ENCODE measurements around the gene ZNF804A.
A peak's percentile ranks its signal among the peaks of the same experiment; 100 is the strongest.

The ZNF804A gene

DNA sequence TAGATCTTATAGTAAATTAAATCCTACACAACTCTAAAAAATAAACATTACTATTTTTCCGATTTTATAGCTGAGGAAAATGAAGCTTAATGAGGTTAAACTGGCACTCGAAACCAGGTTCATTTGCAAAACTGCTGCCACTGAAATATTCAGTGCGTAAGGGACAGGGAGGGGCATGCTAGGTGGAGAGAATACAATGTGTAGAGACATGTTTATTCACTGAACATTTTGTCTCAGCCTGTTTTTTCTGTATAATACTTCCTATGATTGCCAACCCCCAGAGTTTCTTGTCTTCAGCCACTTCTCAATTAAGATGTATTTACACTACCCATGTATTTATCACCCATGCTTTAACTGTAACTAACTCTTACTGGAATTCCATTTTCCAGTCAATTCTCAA is 31.6 kb upstream of the ZNF804A start:
- no CpG with 5 or more reads among the region's 3 CpGs for WGBS (ENCODE audit: insufficient coverage, insufficient read length)
- H3K4me1 ChIP-seq (ENCODE audit: control insufficient read depth, insufficient read depth, low read length) = no peaks in the 10 kb centered on the region

DNA sequence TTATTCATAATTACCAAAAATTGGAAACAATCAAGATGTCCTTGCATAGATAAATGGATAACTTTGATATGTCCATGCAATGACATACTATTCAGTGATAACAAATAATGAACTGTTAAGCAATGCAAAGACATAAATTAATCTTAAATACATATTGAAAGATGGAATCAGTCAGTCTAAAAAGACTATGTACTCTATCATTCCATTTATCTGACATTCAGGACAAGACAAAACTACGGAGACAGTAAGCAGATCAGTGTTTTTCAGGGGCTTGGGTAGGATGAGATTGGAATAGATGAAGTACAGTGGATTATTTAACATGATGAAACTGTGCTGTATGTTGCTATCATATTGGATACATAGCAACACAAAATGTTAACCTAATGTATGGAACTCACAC is 21.3 kb upstream of the ZNF804A start:
- no peaks in the 10 kb centered on the region for H3K27me3 ChIP-seq (ENCODE audit: control insufficient read depth, insufficient read depth, low read length)
- no peaks in the 10 kb centered on the region for H3K36me3 ChIP-seq (ENCODE audit: control insufficient read depth, insufficient read depth, low read length)
- H3K9me3 ChIP-seq (ENCODE audit: control insufficient read depth, insufficient read depth, low read length) = no peaks in the 10 kb centered on the region
- no peaks in the 10 kb centered on the region for H3K4me1 ChIP-seq (ENCODE audit: control insufficient read depth, insufficient read depth, low read length)
- no peak overlapping the region for H3K4me3 ChIP-seq (ENCODE audit: low read length)
- no peak for DNase-seq (ENCODE audit: low read depth, low spot score)
- no CpG with 5 or more reads among the region's 1 CpG for WGBS (ENCODE audit: insufficient coverage, insufficient read length)
- no peak overlapping the region for H3K27ac ChIP-seq (ENCODE audit: low read length)

More for the DNA sequence above, 31.6 kb upstream of the ZNF804A start:
- Histone ChIP-seq H3K9me3 (ENCODE audit: control insufficient read depth, insufficient read depth, low read length) (no peaks in the 10 kb centered on the region), H3K36me3 (ENCODE audit: control insufficient read depth, insufficient read depth, low read length) (no peaks in the 10 kb centered on the region), H3K27ac (ENCODE audit: low read length) (no peak overlapping the region), H3K4me3 (ENCODE audit: low read length) (no peak overlapping the region), H3K27me3 (ENCODE audit: control insufficient read depth, insufficient read depth, low read length) (no peaks in the 10 kb centered on the region)
- DNase-seq (ENCODE audit: low read depth, low spot score) = no peak

DNA sequence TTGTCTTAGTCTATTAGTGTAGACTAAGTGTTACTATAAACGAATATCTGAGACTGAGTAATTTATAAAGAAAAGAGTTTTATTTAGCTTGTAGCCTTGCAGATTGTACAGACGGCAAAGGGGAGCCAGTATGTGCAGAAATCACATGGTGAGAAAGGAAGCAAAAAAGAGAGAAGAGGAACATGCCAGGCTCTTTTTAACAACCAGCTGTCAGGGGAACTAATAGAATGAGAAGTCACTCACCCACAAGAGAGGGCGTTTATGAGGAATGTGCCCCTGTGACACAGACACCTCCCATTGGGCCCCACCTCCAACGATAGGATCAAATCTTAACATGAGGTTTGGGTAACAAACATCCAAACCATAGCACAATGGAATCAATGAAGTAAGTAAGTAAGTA is 20.6 kb upstream of the ZNF804A start:
- no peak overlapping the region for H3K4me3 ChIP-seq (ENCODE audit: low read length)
- no peaks in the 10 kb centered on the region for H3K27me3 ChIP-seq (ENCODE audit: control insufficient read depth, insufficient read depth, low read length)
- DNase-seq (ENCODE audit: low read depth, low spot score) = no peak
- H3K36me3 ChIP-seq (ENCODE audit: control insufficient read depth, insufficient read depth, low read length) = no peaks in the 10 kb centered on the region
- no peak overlapping the region for H3K27ac ChIP-seq (ENCODE audit: low read length)
- no peaks in the 10 kb centered on the region for H3K4me1 ChIP-seq (ENCODE audit: control insufficient read depth, insufficient read depth, low read length)
- no peaks in the 10 kb centered on the region for H3K9me3 ChIP-seq (ENCODE audit: control insufficient read depth, insufficient read depth, low read length)
- no CpG with 5 or more reads among the region's 4 CpGs for WGBS (ENCODE audit: insufficient coverage, insufficient read length)

DNA sequence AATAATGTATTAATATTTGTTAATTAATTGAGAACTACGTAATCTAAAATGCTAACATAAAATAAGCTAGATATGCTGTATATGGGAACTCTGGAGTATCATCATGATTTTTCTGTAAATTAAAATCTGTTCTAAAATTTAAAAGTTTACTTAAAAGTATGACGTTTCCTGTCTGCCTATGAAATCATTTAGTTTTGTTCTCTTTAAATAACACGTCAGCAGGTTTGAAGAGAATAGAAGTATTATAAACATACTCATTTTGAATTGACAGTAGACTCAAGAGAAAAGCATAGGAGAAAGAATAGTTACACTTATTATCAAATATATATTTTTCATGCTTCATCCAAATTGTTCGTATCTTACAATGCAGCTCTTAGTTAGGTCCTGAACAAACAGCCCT is 19.1 kb upstream of the ZNF804A start:
- DNase-seq (ENCODE audit: low read depth, low spot score) = no peak
- H3K27ac ChIP-seq (ENCODE audit: low read length) = no peak overlapping the region
- WGBS (ENCODE audit: insufficient coverage, insufficient read length) = no CpG with 5 or more reads among the region's 4 CpGs

DNA sequence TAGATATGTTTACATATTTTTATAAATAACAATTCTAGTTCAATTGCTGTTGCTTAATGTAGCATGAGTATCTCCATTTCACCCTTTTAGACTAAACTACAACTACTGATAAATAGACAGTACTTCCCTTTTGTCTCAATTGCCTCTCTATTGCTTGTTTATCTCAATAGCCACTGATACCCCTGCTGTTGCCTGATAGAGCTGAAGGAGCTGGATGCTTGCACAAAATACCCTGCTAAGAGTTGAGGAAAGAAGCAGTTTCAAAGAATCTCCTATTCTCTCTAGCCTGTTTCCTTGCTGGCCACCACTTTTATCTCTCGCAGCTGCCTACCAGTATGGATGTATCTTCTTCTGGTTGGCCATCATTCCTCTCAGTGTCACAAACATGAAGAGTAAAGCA is 16.9 kb upstream of the ZNF804A start:
- H3K27ac ChIP-seq (ENCODE audit: low read length) = no peak overlapping the region
- no peaks in the 10 kb centered on the region for H3K36me3 ChIP-seq (ENCODE audit: control insufficient read depth, insufficient read depth, low read length)
- H3K9me3 ChIP-seq (ENCODE audit: control insufficient read depth, insufficient read depth, low read length) = no peaks in the 10 kb centered on the region
- no peak overlapping the region for H3K4me3 ChIP-seq (ENCODE audit: low read length)
- no CpG with 5 or more reads among the region's 1 CpG for WGBS (ENCODE audit: insufficient coverage, insufficient read length)
- H3K4me1 ChIP-seq (ENCODE audit: control insufficient read depth, insufficient read depth, low read length) = no peaks in the 10 kb centered on the region
- no peaks in the 10 kb centered on the region for H3K27me3 ChIP-seq (ENCODE audit: control insufficient read depth, insufficient read depth, low read length)
- no peak for DNase-seq (ENCODE audit: low read depth, low spot score)

More for the DNA sequence above, 19.1 kb upstream of the ZNF804A start:
- H3K36me3 ChIP-seq (ENCODE audit: control insufficient read depth, insufficient read depth, low read length) = no peaks in the 10 kb centered on the region
- H3K27me3 ChIP-seq (ENCODE audit: control insufficient read depth, insufficient read depth, low read length) = no peaks in the 10 kb centered on the region
- no peaks in the 10 kb centered on the region for H3K4me1 ChIP-seq (ENCODE audit: control insufficient read depth, insufficient read depth, low read length)
- H3K4me3 ChIP-seq (ENCODE audit: low read length) = no peak overlapping the region
- no peaks in the 10 kb centered on the region for H3K9me3 ChIP-seq (ENCODE audit: control insufficient read depth, insufficient read depth, low read length)

DNA sequence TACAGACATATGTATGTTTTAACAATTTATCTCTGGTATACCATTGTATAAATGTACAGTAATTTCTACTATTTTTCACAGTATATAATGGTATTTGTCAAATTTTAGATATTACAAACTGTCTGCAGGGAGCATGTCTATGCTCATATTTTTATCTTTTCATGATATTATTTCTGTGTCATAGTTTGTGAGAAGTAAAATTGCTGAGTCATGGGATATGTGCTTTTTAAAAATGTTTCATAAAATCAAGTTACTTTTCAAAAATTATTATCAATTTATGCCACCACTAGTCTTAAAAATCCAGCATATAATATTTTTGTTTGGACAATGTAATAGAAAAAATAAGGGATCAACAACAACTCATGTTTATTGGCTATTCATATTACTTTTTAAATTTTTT is 9.1 kb upstream of the ZNF804A start:
- Histone ChIP-seq H3K27ac (ENCODE audit: low read length) (no peak overlapping the region), H3K4me1 (ENCODE audit: control insufficient read depth, insufficient read depth, low read length) (no peaks in the 10 kb centered on the region), H3K36me3 (ENCODE audit: control insufficient read depth, insufficient read depth, low read length) (no peaks in the 10 kb centered on the region), H3K27me3 (ENCODE audit: control insufficient read depth, insufficient read depth, low read length) (no peaks in the 10 kb centered on the region), H3K4me3 (ENCODE audit: low read length) (no peak overlapping the region), H3K9me3 (ENCODE audit: control insufficient read depth, insufficient read depth, low read length) (no peaks in the 10 kb centered on the region)
- no peak for DNase-seq (ENCODE audit: low read depth, low spot score)

DNA sequence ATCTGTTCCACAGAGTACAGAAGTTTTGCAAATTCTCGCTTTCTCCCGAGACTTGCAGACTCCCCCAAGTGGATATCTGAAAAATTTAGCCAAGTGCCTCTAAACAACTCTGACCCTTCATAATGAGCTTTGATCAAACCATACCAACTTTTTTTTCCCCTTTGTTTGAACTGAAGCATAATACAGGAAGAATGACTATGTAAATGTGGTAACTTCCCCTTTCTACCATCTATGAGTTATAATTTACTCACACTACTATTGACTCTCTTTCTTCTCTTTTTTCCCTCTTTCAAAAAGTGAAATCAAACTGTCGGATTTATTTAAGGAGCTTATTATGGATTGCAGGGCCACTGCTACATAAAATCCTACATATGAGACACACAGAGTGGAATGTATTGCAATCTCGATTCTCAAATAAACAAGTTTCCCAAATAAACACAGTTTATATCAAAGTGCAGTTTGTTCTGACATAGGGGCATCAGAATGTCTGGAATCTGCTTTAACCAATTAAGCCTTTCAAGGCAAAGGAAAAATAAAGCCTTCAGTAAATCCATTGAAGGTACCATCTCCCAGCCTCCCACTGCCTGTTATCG is 1.4 kb upstream of the ZNF804A start:
- Histone ChIP-seq H3K4me3 (ENCODE audit: low read length) (no peak overlapping the region; the same call in 1 of the 2 replicates), H3K9me3 (ENCODE audit: control insufficient read depth, insufficient read depth, low read length) (no peaks in the 10 kb centered on the region), H3K27ac (ENCODE audit: low read length) (no peak overlapping the region), H3K27me3 (ENCODE audit: control insufficient read depth, insufficient read depth, low read length) (peaks cover 12% of the 10 kb centered on the region; the same call in 1 of the 2 replicates), H3K4me1 (ENCODE audit: control insufficient read depth, insufficient read depth, low read length) (no peaks in the 10 kb centered on the region), H3K36me3 (ENCODE audit: control insufficient read depth, insufficient read depth, low read length) (no peaks in the 10 kb centered on the region)
- DNase-seq (ENCODE audit: low read depth, low spot score) = no peak
- WGBS (ENCODE audit: insufficient coverage, insufficient read length) = no CpG with 5 or more reads among the region's 5 CpGs

DNA sequence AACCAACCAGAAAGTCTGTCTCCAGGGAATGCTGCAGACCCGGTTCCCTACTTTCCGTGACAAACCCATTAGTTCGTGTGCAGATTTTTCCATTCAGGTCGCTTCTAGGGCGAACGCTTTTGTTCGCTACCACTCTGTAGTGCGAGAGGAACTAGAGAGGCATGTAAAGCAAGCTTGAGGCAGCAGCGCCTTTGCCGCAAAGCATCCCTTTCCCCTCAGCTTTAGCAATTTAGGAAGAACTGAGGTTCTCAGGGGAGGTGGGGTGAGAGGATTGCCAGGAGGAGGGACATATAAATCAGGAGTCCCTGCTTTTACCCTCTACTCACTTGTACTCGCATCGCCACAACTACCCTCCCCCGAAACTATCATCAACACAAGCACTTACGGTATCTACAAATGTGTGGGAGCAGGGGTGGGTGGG is 748 bp upstream of the ZNF804A start:
- Histone ChIP-seq H3K9me3 (ENCODE audit: control insufficient read depth, insufficient read depth, low read length) (no peaks in the 10 kb centered on the region), H3K27me3 (ENCODE audit: control insufficient read depth, insufficient read depth, low read length) (peaks cover 12% of the 10 kb centered on the region; the same call in 1 of the 2 replicates), H3K4me3 (ENCODE audit: low read length) (peak overlapping the region; percentile 57; the same call in 1 of the 2 replicates), H3K36me3 (ENCODE audit: control insufficient read depth, insufficient read depth, low read length) (no peaks in the 10 kb centered on the region), H3K27ac (ENCODE audit: low read length) (no peak overlapping the region), H3K4me1 (ENCODE audit: control insufficient read depth, insufficient read depth, low read length) (no peaks in the 10 kb centered on the region)
- DNase-seq (ENCODE audit: low read depth, low spot score) = no peak
- no CpG with 5 or more reads among the region's 14 CpGs for WGBS (ENCODE audit: insufficient coverage, insufficient read length)

DNA sequence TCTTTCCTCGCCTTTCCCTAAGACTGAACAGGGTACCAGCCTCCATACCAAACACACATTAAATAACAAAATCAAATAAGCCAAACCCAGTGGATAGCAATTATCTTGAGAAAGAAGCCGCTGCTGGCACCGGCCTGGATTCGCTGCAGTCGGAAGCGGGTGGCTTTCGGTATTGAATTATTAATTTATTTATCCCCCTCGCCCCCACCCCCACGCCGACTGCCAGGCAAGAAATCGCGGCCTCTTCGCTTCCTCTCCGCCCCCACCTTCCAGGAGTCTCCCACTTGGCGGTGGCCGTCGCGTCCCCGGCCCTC is 370 bp upstream of the ZNF804A start:
- Histone ChIP-seq H3K4me3 (ENCODE audit: low read length) (peak overlapping the region; percentile 57; the same call in 1 of the 2 replicates), H3K27me3 (ENCODE audit: control insufficient read depth, insufficient read depth, low read length) (peaks cover 12% of the 10 kb centered on the region; the same call in 1 of the 2 replicates), H3K27ac (ENCODE audit: low read length) (no peak overlapping the region), H3K4me1 (ENCODE audit: control insufficient read depth, insufficient read depth, low read length) (no peaks in the 10 kb centered on the region), H3K9me3 (ENCODE audit: control insufficient read depth, insufficient read depth, low read length) (no peaks in the 10 kb centered on the region), H3K36me3 (ENCODE audit: control insufficient read depth, insufficient read depth, low read length) (no peaks in the 10 kb centered on the region)
- no peak for DNase-seq (ENCODE audit: low read depth, low spot score)
- WGBS (ENCODE audit: insufficient coverage, insufficient read length) = no CpG with 5 or more reads among the region's 19 CpGs

DNA sequence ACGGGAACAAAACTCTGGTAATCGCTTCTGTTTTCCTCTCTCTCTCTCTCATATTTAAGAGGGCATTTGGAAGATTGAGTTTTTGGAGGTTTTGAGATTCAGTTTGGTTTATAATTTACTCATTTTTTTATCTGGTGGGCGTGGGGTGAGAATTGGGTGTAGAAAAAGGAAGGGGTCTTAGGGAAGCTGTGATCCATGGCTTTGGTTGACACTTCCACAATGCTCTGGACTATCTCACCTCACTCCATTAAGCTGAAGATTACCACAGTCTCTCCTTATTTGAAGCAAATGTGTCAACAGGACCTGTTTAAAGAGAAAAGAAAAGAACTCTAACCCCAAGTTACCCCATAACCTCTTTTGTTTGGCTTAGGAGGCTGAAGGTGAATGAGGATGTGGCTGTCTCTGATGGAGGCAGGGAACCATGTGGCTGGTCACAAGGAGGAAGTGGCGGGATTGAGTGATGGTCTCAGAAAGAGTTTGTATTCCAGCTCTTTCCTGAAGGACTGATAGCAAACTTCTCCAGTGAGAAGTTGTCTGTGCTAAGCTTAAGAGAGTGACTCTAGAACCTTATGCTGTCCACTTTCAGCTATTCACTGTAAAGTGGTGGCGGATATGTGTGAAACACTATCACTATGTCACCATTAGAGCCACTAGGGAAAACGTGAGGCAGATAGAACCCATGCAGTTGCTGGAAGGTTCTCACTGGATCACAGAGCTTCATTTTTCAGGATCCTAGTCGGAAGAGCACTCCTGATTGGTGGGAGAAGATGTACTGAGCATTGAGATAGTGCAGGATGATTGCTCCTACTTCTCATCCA is 934 bp downstream of the ZNF804A start:
- peaks cover 12% of the 10 kb centered on the region; the same call in 1 of the 2 replicates for H3K27me3 ChIP-seq (ENCODE audit: control insufficient read depth, insufficient read depth, low read length)
- H3K9me3 ChIP-seq (ENCODE audit: control insufficient read depth, insufficient read depth, low read length) = no peaks in the 10 kb centered on the region
- H3K27ac ChIP-seq (ENCODE audit: low read length) = no peak overlapping the region
- 100% methylated on average over 1 of the region's 7 CpGs for WGBS (ENCODE audit: insufficient coverage, insufficient read length)
- no peaks in the 10 kb centered on the region for H3K36me3 ChIP-seq (ENCODE audit: control insufficient read depth, insufficient read depth, low read length)
- no peaks in the 10 kb centered on the region for H3K4me1 ChIP-seq (ENCODE audit: control insufficient read depth, insufficient read depth, low read length)
- no peak for DNase-seq (ENCODE audit: low read depth, low spot score)
- H3K4me3 ChIP-seq (ENCODE audit: low read length) = peak overlapping the region; percentile 57; the same call in 1 of the 2 replicates

DNA sequence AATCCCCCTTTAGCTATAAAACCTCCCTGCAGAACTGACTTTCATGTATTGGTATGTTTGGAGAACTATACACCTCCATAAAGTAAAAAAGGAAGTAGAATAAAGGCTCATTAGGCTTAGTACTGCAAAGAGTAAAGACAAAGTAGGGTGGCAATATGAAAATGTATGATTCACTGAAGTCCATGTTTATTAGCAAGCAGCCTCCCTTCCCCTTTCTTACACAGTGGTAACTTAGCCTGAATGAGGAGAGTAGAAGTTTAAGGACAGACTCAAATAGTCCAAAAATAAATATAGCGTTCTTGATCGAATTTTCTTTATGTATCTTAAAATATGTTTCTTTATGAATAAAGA is 1.5 kb downstream of the ZNF804A start:
- no CpG with 5 or more reads among the region's 2 CpGs for WGBS (ENCODE audit: insufficient coverage, insufficient read length)
- H3K36me3 ChIP-seq (ENCODE audit: control insufficient read depth, insufficient read depth, low read length) = no peaks in the 10 kb centered on the region
- no peak for DNase-seq (ENCODE audit: low read depth, low spot score)
- no peaks in the 10 kb centered on the region for H3K4me1 ChIP-seq (ENCODE audit: control insufficient read depth, insufficient read depth, low read length)
- H3K4me3 ChIP-seq (ENCODE audit: low read length) = no peak overlapping the region
- no peaks in the 10 kb centered on the region for H3K9me3 ChIP-seq (ENCODE audit: control insufficient read depth, insufficient read depth, low read length)
- H3K27ac ChIP-seq (ENCODE audit: low read length) = no peak overlapping the region
- peaks cover 12% of the 10 kb centered on the region; the same call in 1 of the 2 replicates for H3K27me3 ChIP-seq (ENCODE audit: control insufficient read depth, insufficient read depth, low read length)

Data from iPS DF 6.9 (cell line).